IPS-NIHi7 (cell line): ENCODE data around the gene ZBTB8OS.
"Not testable (repeated sequence)": the region's sequence is repeated elsewhere in the genome, so short reads cannot be mapped to it uniquely, and the experiment has no call there.

Experiments used
- DNase-seq: peaks from one replicate; pipeline ENCODE4 v3.0.0; 2012; ENCODE audit warnings: mixed read lengths; ENCODE audit errors: extremely low spot score

ZBTB8OS gene

DNA sequence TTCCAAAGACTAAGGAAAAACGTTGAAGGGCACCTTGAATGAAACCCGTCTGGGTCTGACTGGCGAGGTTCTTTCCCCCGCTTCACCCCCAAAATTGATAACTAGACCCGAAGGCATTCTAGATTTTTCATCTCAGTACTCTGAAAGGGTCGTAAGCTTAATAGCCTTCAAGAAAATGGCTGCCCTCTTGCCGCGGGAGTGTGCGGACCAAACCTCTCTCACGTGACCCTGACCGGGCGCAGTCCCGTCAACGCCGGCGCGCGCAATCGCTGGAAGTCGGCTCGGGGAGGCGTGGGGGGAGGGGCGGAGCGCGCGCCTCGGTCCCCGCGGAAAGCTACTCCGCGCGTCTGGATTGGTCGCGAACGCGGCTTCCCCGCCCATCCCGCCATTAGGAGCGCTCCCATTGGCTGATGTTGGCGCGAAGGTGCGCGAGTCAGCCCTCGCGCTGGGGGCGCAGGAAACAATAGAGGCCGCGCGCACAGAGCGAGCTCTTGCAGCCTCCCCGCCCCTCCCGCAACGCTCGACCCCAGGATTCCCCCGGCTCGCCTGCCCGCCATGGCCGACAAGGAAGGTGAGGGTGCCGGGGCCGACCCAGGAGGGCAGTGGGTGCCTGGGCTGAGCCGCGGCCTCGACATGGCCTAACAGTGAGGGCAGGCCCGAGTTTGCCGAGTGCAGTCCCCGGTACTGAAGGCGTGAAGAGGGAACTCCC, 556 bp upstream of the ZBTB8OS start, which contains the start of gene RBBP4:
RBBP4 (plus strand) TSS at position 457 of the 709 bp plus-strand sequence; CDS start at position 556, 99 bp downstream.
- peak; percentile 99 for DNase-seq

DNA sequence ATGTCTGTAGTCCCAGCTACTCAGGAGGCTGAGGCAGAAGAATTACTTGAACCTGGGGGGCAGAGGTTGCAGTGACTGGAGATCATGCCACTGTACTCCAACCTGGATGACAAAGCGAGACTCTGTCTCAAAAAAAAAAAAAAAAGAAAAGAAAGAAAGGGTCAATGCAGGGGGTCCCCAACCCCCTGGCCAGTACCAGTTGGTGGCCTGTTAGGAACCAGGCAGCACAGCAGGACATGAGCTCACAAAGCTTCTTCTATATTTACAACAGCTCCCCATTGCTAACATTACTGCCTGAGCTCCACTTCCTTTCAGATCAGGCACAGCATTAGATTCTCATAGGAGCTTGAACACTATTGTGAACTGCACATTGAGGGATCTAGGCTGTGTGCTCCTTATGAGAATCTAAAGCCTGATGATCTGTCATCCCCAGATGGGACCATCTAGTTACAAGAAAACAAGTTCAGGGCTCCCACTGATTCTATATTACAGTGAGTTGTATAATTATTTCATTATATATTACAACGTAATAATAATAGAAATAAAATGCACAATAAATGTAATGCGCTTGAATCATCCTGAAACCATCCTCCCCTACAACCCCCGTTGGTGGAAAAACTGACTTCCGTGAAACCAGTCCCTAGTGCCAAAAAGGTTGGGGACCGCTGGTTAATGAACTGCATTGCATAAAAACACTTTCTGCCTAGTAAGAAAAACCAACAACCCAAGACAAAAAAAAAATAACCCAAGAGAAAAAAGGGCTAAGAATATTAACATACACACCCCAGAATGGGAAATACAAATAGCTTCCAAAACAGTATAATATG, 2.8 kb downstream of the ZBTB8OS start:
- no peak for DNase-seq

DNA sequence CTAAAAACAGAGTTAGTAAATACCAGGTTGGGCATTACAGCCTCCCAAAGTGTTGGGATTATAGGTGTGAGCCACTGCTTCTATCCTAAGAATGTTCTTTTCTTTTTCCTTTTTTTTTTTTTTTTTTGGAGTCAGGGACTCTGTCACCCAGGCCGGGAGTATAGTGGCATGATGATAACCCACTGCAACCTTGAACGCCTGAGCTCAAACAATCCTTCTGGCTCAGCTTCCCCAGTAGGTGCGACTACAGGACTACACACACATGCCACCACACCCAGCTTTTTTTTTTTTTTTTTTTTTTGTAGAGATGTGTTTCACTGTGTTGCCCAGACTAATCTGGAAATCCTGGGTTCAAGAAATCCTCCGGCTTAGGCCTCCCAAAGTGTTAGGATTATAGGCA, 5.9 kb downstream of the ZBTB8OS start:
- no peak for DNase-seq

DNA sequence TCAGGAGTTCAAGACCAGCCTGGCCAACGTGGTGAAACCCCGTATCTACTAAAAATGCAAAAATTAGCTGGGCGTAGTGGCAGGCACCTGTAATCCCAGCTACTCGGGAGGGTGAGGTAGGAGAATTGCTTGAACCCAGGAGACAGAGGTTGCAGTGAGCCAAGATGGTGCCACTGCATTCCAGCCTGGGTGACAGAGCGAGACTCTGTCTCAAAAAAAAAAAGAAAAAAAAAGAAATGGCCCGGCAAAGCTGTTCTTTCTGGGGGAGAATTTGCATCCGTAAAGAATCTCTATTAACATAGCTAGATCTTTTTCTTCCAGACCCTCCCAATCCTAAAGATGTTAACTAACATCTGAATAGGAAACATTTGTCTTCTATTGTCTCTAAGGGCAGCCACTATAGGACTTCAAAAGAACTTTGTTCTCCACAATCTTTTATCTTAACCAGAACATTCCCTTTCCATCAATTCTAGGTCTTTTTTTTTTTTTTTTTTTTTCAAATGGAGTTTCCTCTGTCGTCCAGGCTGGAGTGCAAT, 8.0 kb downstream of the ZBTB8OS start:
- not testable (repeated sequence) for DNase-seq

DNA sequence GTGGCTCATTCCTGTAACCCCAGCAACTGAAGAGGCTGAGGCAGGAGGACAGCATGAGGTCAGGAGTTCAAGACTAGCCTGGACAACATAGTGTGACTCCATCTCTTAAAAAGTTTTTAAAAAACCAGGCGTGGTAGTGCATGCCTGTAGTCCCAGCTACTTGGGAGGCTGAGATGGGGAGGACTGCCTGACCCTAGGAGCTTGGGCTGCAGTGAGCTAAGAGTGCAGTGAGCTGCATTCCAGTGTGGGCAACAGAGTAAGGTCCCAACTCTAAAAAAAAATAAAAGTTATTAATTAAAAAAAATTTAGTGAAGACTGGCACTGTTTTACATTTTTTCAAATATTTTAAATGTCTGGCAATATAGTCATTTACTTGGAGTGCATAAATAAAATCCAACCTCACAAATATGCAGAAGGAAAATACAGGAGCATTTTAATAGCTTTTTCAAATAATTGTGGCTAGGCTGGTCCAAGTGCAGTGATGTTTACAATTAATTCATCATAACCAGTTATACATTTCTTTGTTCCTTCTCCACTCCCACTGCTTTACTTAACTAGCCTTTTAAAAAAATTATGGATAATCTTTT, 10.8 kb downstream of the ZBTB8OS start:
- no peak for DNase-seq

DNA sequence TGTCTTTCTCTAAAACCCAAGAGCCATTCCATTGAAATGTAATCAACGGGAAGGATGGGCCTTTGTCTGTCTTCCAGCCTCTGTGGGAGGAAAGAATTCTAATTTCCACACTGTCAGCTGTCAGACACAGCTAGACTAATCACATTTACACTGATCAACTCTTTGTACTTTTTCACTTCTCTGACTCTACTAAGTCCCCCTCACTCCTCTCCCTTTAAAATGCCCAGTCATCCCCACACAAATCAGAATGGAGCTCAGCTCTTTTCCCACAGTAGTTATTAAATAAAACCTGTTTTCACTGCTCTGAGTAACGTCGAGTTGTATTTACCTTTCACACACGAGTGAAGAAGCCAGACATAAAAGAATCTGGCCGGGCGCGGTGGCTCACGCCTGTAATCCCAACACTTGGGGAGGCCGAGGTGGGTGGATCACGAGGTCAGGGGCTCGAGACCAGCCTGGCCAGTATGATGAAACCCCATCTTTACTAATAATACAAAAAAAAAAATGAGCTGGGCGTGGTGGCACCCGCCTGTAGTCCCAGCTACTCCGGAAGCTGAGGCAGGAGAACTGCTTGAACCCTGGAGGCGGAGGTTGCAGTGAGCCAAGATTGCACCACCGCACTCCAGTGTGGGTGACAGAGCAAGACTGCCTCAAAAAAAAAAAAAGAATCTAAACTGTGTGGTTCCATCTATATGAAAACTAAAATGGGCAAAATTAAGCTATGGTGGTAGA, 13.3 kb downstream of the ZBTB8OS start:
- DNase-seq: no peak

DNA sequence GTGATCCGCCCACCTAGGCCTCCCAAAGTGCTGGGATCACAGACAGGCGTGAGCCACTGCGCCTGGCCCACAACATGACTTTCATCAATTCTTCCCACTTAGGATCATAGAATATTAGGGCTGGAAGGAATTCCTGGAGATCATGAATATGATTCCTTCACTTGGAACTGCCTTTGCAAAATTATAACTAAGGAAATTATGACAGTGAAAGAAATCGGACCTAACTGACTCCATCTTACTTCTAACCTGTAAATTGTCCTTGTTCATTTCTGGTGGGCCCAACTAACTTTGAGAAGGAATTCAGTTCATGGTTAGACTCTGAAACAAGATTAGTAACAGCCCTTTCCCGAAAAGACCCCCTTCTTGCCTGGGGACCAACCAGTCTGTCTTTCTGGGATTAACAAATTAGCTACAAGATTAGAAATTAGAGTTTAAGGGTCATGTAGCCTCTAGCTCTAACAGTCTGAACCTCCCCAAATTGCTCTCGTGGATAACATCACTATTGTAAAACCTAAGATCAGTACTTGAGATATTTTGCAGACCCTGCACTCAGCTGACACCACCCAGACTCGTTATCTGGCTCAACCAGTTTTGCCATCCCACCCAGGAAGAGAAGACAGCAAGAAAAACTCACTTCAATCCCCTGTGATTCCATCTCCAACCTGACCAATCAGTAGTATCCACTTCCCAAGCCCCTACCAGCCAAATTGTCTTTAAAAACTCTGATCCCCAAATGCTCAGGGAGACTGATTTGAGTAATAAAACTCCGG, 14.7 kb downstream of the ZBTB8OS start:
- no peak for DNase-seq

DNA sequence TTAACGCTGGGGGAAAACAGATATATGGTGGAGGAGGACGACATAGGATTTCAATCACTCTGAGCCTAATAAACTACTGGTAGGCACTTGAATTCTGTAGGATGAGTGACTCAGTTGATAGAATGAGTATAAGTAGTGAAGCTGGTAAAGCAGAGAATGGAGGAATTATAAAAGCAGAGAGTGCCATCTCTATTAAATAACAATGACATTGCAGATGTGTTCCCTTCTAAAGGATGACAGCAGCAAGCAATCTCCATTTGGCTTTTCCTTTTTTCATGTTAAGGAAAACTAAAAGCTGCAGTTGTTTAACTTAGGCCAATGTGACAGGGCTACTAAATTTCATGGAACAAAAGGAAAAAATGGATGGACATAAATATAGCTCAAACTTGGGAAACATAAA, 17.5 kb downstream of the ZBTB8OS start:
- DNase-seq: no peak

DNA sequence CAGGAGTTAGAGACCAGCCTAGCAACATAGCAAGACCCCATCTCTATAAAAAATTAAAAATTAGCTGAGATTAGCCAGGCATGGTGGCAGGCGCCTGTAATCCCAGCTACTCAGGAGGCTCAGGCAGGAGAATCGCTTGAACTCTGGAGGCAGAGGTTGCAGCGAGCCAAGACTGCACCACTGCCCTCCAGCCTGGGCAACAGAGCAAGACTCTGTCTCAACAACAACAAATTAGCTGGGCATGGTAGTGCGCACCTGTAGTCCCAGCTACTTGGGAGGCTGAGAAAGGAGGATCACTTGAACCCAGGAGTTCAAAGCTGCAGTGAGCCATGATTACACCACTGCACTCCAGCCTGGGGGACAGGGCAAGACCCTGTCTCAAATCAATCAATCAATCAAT, 20.2 kb downstream of the ZBTB8OS start:
- DNase-seq: not testable (repeated sequence)

DNA sequence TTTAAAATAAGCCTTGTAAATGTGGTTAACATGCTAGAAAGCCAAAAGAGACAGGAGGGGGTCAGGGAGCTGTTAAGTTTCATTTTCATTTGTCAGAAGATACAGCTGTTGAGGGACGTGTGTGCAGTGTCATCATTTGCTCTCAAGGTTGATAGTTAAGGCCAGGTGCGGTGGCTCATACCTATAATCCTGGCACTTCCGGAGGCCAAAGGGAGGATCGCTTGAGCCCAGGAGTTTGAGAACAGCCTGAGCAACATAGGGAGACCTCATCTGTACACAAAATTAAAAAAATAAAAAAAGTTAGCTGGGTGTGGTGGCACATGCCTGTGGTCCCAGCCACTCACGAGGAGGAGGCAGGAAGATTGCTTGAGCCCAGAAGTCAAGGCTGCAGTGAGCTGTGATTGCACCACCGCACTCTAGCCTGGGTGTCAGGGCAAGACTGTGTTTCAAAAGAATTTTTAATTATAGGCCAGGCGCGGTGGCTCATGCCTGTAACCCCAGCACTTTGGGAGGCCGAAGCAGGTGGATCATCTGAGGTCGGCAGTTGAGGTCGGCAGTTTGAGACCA, 22.7 kb downstream of the ZBTB8OS start:
- no peak for DNase-seq

DNA sequence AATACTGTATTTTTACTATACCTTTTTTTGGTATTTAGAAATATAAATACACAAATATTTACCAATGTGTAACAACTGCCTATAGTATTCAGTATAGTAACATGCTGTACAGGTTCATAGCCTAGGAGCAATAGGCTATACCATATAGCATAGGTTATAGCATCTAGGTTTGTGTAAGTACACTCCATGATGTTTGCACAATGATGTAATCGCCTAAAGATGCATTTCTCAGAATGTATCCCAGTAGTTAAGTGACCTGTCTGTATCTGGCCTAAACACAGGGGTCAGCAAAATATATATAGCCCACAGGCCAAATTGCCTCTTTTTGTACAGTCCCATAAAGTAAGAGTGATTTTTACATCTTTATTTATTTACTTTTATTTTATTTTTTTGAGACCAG, 24.2 kb downstream of the ZBTB8OS start:
- DNase-seq: no peak

DNA sequence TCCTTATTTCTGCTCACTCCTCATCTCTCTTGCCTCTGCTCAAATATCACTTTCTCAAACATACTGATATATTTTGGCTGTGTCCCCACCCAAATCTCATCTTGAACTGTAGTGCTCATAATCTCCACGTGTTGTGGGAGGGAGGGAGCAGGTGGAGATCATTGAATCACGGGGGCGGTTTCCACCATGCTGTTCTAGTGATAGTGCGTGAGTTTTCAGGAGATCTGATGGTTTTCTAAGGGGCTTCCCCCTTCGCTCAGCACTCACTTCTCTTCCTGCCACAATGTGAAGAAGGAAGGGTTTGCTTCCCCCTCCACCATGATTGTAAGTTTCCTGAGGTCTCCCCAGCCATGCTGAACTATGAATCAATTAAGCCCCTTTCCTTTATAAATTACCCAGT, 26.6 kb downstream of the ZBTB8OS start:
- no peak for DNase-seq

DNA sequence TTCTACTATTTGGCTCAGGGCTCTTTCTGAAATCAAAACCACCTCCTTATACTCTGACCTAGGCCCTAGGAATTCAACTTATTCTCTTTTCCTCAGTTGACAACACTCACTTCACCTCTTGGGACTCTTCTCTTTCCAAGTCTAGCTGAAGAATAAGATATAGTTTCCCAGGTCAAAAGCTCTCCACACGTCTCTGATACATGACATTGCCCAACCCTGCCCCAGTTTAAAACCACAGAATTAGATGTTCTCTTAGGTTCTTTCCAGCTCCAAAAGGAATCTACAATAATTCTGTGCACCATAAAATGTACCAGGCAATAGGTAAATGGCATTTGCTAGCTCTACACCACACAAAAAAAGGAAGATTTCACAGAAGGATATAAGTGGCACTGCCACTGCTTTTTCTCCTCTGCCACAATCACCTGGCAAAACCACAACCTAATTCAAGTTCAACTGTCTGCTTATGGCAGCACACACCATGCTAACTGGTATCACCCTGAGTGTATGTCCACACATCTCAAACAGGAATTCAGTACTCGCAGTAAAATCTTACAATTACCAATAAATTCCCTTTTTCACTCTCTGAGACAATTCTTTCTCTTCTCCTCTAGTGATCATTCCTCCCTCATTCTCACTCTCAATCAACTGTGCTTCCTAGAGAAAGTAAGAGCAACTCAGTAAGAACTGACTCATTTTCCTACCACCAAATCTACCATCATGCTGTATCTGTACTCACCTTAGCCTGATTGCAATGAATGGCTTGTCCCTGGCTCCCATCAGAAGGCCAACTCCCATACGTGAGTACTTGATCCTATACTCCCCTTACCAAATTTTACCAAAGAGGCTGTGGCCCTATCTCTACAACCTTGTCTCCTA, 27.3 kb downstream of the ZBTB8OS start:
- no peak for DNase-seq

DNA sequence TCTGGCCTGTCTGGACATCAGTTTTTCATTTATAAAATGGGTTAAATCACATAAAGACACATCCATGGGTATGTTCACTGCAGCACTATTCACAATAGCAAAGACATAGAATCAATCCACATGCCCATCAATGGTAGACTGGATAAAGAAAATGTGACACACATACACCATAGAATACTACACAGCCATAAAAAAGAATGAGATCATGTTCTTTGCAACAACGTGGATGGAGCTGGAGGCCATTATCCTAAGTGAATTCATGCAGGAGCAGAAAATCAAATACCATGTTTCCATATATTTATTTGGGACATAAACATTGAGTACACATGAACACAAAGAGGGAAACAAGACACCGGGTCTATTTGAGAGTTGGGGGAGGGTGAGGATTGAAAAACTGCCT, 28.1 kb downstream of the ZBTB8OS start:
- DNase-seq: no peak

DNA sequence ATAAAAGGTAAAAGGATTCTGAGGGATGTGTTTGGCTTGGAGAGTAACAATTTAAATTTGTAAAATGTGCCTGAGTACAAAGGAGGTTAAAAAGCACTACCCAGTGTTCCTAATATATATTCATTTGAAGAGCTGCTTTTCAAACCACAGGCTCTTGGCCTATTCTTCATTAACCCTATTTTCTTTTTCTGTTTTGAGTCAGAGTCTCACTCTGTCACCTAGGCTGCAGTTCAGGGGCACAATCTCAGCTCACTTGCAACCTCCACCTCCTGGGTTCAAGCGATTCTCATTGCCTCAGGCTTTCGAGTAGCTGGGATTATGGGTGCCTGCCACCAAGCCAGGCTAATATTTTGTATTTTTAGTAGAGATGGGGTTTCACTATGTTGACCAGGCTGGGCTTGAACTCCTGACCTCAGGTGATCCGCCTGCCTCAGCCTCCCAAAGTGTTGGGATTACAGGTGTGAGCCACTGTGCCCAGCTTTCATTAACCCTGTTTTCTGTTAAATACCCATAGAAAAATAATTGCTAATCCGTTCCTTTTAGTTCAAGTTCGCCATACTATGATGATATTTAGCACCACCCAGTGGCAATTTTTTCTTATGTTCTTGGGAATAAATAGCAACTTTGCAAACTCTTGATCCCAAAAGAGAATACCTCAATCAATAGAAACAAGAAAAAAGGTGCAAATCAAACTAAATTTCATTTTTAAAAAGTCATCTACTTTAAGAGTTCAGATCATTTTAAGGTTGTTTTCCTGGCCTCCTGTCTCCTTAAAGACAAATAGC, 30.5 kb downstream of the ZBTB8OS start:
- no peak for DNase-seq

DNA sequence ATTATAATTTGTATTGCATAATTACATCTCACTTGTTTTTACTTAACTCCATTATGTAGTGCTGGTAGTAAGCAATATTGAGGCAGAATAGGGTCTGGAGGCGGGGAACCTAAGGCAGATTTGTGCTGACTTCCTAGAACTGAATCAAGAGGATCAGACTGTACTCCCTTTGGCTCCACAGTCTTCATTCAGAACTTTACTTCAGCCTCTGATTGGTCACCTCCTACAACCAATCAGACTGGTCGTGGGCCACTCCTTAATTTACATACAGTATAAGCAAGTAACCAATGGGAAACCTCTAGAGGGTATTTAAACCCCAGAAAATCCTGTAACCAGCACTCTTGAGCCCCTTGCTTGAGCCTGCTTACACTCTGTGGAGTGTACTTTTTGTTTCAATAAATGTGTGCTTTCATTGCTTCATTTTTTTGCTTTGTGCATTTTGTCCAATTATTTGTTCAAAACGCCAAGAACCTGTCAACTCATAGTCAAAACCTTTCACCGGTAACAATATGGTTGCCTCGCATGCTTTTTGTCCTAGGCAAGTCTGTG, 31.6 kb downstream of the ZBTB8OS start:
- no peak for DNase-seq

DNA sequence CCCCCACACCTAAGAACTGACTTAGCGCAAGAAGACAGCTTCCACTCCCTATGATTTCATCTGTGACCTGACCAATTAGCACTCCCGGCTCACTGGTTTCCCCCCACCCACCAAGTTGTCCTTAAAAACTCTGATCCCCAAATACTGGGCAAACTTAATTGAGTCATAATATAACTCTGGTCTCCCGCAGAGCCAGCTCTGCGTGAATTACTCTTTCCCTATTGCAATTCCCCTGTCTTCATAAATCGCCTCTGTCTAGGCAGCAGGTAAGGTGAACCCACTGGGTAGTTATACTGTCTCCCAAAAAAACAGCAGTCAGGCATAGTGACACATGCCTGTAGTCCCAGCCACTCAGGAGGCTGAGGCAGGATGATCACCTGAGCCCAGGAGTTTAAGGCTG, 36.9 kb downstream of the ZBTB8OS start:
- DNase-seq: no peak

DNA sequence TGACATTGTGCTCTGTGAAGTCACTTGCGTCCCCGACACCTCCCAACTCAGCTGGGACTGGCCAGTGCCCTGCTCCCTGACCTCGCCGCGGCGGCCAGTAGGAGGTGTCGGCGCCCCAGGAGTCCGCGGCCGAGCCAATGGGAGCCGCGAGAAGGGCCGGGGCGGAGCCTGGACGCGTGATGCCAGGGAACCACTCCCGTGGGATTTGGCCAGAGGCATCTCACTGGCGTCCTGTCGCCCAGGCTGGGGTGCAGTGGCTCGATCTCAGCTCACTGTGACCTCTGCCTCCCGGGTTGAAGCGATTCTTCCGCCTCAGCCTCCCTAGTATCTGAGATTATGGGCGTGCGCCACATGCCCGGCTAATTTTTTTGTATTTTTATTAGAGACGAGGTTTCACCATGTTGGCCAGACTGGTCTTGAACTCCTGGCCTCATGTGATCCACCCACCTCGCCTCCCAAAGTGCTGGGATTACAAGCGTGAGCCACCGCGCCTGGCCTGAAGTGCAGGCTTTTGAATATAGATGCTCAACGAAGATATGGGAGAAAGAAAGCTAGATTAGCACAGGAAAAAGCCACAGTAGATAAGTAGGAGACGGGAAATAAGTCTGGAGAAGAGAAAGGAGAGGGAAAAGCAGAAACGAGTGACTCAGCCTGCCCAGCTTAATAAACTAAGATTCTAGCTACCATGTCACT, 38.0 kb downstream of the ZBTB8OS start:
- peak; percentile 97 for DNase-seq
